ENCODE results near the gene MYH9. TPM values are rescaled to one million over a fixed set of nuclear protein-coding genes. Genes with fewer than 3 reads are reported as not detected.

The MYH9 gene
- total RNA-seq, 1 donor from 2014 or later, result 1,853 TPM

DNA sequence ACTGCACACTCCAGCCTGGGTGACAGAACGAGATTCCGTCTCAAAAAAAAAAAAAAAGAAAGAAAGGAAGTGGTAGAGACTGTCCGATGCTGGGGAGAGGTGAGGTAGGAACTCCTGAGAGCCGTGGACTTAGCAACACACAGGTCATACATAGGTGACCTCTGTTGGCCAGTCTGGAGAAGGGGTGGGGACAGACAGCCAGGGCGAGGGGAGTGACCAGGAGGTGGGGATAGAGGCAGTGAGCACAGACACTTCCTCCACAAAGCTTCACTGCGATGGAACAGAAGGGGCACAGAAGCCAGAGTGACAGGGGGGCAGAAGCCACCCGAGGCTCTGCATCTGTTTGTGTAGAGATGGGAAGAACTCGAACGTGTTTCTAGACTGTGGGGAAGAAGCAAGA is 47.1 kb downstream of the MYH9 start:
- Mint-ChIP-seq H3K27me3 (ENCODE audit: low read depth) (no peaks in the 10 kb centered on the region), H3K27ac (ENCODE audit: unreplicated experiment) (peak overlapping the region; percentile 93), H3K36me3 (ENCODE audit: low read depth) (peaks cover 65% of the 10 kb centered on the region), H3K4me3 (ENCODE audit: unreplicated experiment) (no peak overlapping the region), H3K9me3 (ENCODE audit: low read depth) (no peaks in the 10 kb centered on the region), H3K4me1 (ENCODE audit: low read depth) (peaks cover 88% of the 10 kb centered on the region)
- DNase-seq (ENCODE audit: low spot score), result no peak
- TF ChIP-seq, protein P1, sequence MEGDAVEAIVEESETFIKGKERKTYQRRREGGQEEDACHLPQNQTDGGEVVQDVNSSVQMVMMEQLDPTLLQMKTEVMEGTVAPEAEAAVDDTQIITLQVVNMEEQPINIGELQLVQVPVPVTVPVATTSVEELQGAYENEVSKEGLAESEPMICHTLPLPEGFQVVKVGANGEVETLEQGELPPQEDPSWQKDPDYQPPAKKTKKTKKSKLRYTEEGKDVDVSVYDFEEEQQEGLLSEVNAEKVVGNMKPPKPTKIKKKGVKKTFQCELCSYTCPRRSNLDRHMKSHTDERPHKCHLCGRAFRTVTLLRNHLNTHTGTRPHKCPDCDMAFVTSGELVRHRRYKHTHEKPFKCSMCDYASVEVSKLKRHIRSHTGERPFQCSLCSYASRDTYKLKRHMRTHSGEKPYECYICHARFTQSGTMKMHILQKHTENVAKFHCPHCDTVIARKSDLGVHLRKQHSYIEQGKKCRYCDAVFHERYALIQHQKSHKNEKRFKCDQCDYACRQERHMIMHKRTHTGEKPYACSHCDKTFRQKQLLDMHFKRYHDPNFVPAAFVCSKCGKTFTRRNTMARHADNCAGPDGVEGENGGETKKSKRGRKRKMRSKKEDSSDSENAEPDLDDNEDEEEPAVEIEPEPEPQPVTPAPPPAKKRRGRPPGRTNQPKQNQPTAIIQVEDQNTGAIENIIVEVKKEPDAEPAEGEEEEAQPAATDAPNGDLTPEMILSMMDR (IDR thresholded peaks at IDR 0.05), result no peak

- no peaks in the 10 kb centered on the region for H3K9me3 Mint-ChIP-seq (ENCODE audit: low read depth)
- H3K36me3 Mint-ChIP-seq (ENCODE audit: low read depth), result peaks cover 63% of the 10 kb centered on the region
- TF ChIP-seq, protein P1 (IDR thresholded peaks at IDR 0.05), result no peak
- DNase-seq (ENCODE audit: low spot score), result no peak
- H3K4me1 Mint-ChIP-seq (ENCODE audit: low read depth), result peaks cover 92% of the 10 kb centered on the region
- no peaks in the 10 kb centered on the region for H3K27me3 Mint-ChIP-seq (ENCODE audit: low read depth)
- peak overlapping the region; percentile 98 for H3K27ac Mint-ChIP-seq (ENCODE audit: unreplicated experiment)
- H3K4me3 Mint-ChIP-seq (ENCODE audit: unreplicated experiment), result no peak overlapping the region
Measured at GRCh38 chr22:36339171-36340065, 48.3 kb downstream of the MYH9 start.

GRCh38 chr22:36337365-36338130 is 50.2 kb downstream of the MYH9 start:
- Mint-ChIP-seq H3K36me3 (ENCODE audit: low read depth) (peaks cover 64% of the 10 kb centered on the region), H3K27ac (ENCODE audit: unreplicated experiment) (peak overlapping the region; percentile 98), H3K4me3 (ENCODE audit: unreplicated experiment) (peak overlapping the region; percentile 53), H3K4me1 (ENCODE audit: low read depth) (peaks cover 95% of the 10 kb centered on the region), H3K27me3 (ENCODE audit: low read depth) (no peaks in the 10 kb centered on the region), H3K9me3 (ENCODE audit: low read depth) (no peaks in the 10 kb centered on the region)
- TF ChIP-seq, protein P1 (IDR thresholded peaks at IDR 0.05), result no peak
- no peak for DNase-seq (ENCODE audit: low spot score)

DNA sequence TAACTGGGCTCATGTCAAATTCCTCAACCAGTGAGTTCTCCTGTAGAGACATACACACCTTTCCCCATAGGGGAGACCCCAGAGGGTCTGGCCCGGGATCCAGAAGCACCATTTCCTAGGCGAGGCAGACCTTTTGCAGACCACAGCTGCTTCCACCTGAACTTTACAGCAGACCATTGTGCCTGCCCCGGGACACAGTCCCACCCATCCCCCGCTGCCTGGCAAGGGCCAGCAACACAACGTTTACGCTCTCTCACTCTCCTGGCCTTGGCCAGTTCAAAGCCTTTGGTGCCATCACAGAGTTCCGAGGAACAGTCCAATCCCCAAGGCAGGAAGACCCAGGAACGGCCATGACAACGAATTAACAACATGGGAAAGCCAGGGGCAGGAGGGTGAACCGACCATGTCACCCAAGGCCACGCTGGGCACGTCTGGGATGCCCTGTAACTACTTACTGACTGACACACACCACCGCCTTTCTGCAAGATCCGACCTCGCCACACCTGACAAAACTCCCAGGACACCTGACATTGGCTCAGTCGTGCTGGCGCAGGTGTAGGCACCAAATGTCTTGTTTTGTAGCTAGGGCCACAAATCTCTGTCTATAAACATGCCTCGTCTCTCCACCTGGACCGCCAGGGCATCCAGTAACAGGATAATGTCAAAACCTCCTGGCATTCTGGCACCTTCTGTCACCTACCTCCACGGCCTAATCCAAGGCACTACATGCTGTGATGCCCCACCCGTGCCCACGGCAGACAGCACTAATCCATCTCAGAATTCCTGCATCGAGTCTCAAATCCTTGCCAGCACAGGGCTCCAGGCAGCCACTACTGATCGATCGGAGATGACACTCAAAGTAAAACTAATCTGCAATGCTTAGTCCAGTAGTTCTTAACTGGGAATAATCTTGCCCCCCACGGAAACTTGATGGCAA is 51.3 kb downstream of the MYH9 start:
- H3K4me1 Mint-ChIP-seq (ENCODE audit: low read depth), result peaks cover 95% of the 10 kb centered on the region
- no peaks in the 10 kb centered on the region for H3K27me3 Mint-ChIP-seq (ENCODE audit: low read depth)
- H3K36me3 Mint-ChIP-seq (ENCODE audit: low read depth), result peaks cover 58% of the 10 kb centered on the region
- no peak for DNase-seq (ENCODE audit: low spot score)
- H3K27ac Mint-ChIP-seq (ENCODE audit: unreplicated experiment), result peak overlapping the region; percentile 98
- no peaks in the 10 kb centered on the region for H3K9me3 Mint-ChIP-seq (ENCODE audit: low read depth)
- H3K4me3 Mint-ChIP-seq (ENCODE audit: unreplicated experiment), result peak overlapping the region; percentile 53
- TF ChIP-seq, protein P1 (IDR thresholded peaks at IDR 0.05), result no peak
